ENCODE measurements around the gene ARHGAP1.

The ARHGAP1 gene

GRCh38 chr11:46686886-46687795 lies 13.3 kb downstream of the ARHGAP1 start:
- TF ChIP-seq POLR2AphosphoS5 (IDR thresholded peaks at IDR 0.05; ENCODE audit: low read depth, low read length) (no peak), TAF1 (IDR thresholded peaks at IDR 0.05; ENCODE audit: borderline replicate concordance, insufficient read depth, low read length) (no peak), SIN3A (IDR thresholded peaks at IDR 0.05; ENCODE audit: borderline replicate concordance, insufficient read depth, low read length) (no peak), FOXP2 (optimal IDR thresholded peaks at IDR 0.05; ENCODE audit: borderline replicate concordance, extremely low read depth, extremely low read length, insufficient read depth) (no peak), REST (IDR thresholded peaks at IDR 0.05; ENCODE audit: insufficient read depth in 1 of 2, low read depth in 2 of 2, low read length in 2 of 2) (no peak)

GRCh38 chr11:46684367-46684766 lies 16.1 kb downstream of the ARHGAP1 start:
- no peak for TF ChIP-seq TAF1 (IDR thresholded peaks at IDR 0.05; ENCODE audit: borderline replicate concordance, insufficient read depth, low read length)
- TF ChIP-seq REST (IDR thresholded peaks at IDR 0.05; ENCODE audit: insufficient read depth in 1 of 2, low read depth in 2 of 2, low read length in 2 of 2) = no peak
- no peak for TF ChIP-seq FOXP2 (optimal IDR thresholded peaks at IDR 0.05; ENCODE audit: borderline replicate concordance, extremely low read depth, extremely low read length, insufficient read depth)
- TF ChIP-seq POLR2AphosphoS5 (IDR thresholded peaks at IDR 0.05; ENCODE audit: low read depth, low read length) = no peak
- no peak for TF ChIP-seq SIN3A (IDR thresholded peaks at IDR 0.05; ENCODE audit: borderline replicate concordance, insufficient read depth, low read length)

- TF ChIP-seq POLR2AphosphoS5 (IDR thresholded peaks at IDR 0.05; ENCODE audit: low read depth, low read length) (no peak), TAF1 (IDR thresholded peaks at IDR 0.05; ENCODE audit: borderline replicate concordance, insufficient read depth, low read length) (no peak), REST (IDR thresholded peaks at IDR 0.05; ENCODE audit: insufficient read depth in 1 of 2, low read depth in 2 of 2, low read length in 2 of 2) (no peak), SIN3A (IDR thresholded peaks at IDR 0.05; ENCODE audit: borderline replicate concordance, insufficient read depth, low read length) (no peak), FOXP2 (optimal IDR thresholded peaks at IDR 0.05; ENCODE audit: borderline replicate concordance, extremely low read depth, extremely low read length, insufficient read depth) (no peak)
Measured at GRCh38 chr11:46682773-46683752, 17.4 kb downstream of the ARHGAP1 start.

- TF ChIP-seq REST (IDR thresholded peaks at IDR 0.05; ENCODE audit: insufficient read depth in 1 of 2, low read depth in 2 of 2, low read length in 2 of 2) = no peak
- no peak for TF ChIP-seq SIN3A (IDR thresholded peaks at IDR 0.05; ENCODE audit: borderline replicate concordance, insufficient read depth, low read length)
- no peak for TF ChIP-seq TAF1 (IDR thresholded peaks at IDR 0.05; ENCODE audit: borderline replicate concordance, insufficient read depth, low read length)
- TF ChIP-seq POLR2AphosphoS5 (IDR thresholded peaks at IDR 0.05; ENCODE audit: low read depth, low read length) = no peak
- TF ChIP-seq FOXP2 (optimal IDR thresholded peaks at IDR 0.05; ENCODE audit: borderline replicate concordance, extremely low read depth, extremely low read length, insufficient read depth) = no peak
Measured at GRCh38 chr11:46681814-46682213, 18.6 kb downstream of the ARHGAP1 start.
